Progenitor cell of endocrine pancreas (in vitro differentiated cells): ENCODE data around the gene C17orf78. TPM values are rescaled to one million over a fixed set of nuclear protein-coding genes. Genes with fewer than 3 reads are reported as not detected.

Experiments
- DNase-seq: peaks from one replicate; pipeline ENCODE4 v3.0.0; 2021; ENCODE audit warnings: low spot score; ENCODE audit not compliant: unreplicated experiment
- H3K27ac Mint-ChIP-seq: 2 replicates; pipeline ENCODE4 v1.8.0; 2021; ENCODE audit warnings: mild to moderate bottlenecking, moderate library complexity, mixed read lengths
- H3K27me3 Mint-ChIP-seq: 2 replicates; pipeline ENCODE4 v1.8.0; 2021; ENCODE audit warnings: mixed read lengths
- H3K36me3 Mint-ChIP-seq: 2 replicates; pipeline ENCODE4 v1.8.0; 2022; ENCODE audit warnings: mixed read lengths; ENCODE audit not compliant: insufficient read depth
- H3K4me1 Mint-ChIP-seq: 2 replicates; pipeline ENCODE4 v1.8.0; 2021; ENCODE audit warnings: low read depth, mixed read lengths
- H3K4me3 Mint-ChIP-seq: 2 replicates; pipeline ENCODE4 v1.8.0; 2021; ENCODE audit warnings: low read depth, mild to moderate bottlenecking, moderate library complexity, mixed read lengths
- H3K9me3 Mint-ChIP-seq: 2 replicates; pipeline ENCODE4 v1.8.0; 2021; ENCODE audit warnings: low read depth, mixed read lengths
- CTCF ChIP-seq: fragments of 200-600 bp; sonication (generic); IDR thresholded peaks from one replicate; pipeline ENCODE4 v1.5.0; 2021; ENCODE audit warnings: antibody characterized with exemption, mild to moderate bottlenecking; ENCODE audit not compliant: unreplicated experiment
- total RNA-seq: library from RNA; stranded (reverse); gene quantifications from 2 replicates; pipeline ENCODE4 v1.2.1, GENCODE V29; 2021

Gene C17orf78
- total RNA-seq, 1 donor from 2014 or later, result not detected

- peak overlapping the region; percentile 56 for H3K27ac Mint-ChIP-seq
Measured at GRCh38 chr17:37373530-37374159, 2.1 kb upstream of the C17orf78 start.

DNA sequence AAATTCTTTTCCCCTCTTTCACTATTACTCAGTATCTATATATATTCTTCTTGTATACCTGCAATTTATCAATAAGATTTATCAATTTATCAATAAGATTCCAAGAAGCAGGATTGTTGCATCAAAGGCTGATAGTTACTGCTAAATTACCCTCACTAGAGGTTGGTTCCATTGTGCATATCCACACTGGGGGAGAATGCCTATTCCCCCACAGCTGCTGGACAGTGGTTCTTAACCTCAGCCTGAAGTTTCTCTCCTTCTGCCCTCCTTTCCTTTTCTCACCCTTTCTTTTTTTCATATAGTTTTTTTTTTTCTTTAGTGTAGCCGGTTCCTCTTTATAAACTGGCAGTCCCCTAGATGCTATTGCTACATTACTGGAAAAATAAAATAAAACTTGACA, 6.3 kb downstream of the C17orf78 start:
- DNase-seq, result no peak
- no peak for TF ChIP-seq CTCF
- no peak overlapping the region for H3K4me3 Mint-ChIP-seq
- no peaks in the 10 kb centered on the region for H3K4me1 Mint-ChIP-seq
- no peaks in the 10 kb centered on the region for H3K36me3 Mint-ChIP-seq
- no peaks in the 10 kb centered on the region for H3K27me3 Mint-ChIP-seq
- no peaks in the 10 kb centered on the region for H3K9me3 Mint-ChIP-seq
- H3K27ac Mint-ChIP-seq, result peak overlapping the region; percentile 73

More at GRCh38 chr17:37373530-37374159, 2.1 kb upstream of the C17orf78 start:
- H3K9me3 Mint-ChIP-seq, result no peaks in the 10 kb centered on the region
- H3K27me3 Mint-ChIP-seq, result no peaks in the 10 kb centered on the region
- peak; percentile 35 for DNase-seq
- H3K4me3 Mint-ChIP-seq, result no peak overlapping the region
- TF ChIP-seq CTCF, result peak; percentile 95
- H3K36me3 Mint-ChIP-seq, result no peaks in the 10 kb centered on the region
- no peaks in the 10 kb centered on the region for H3K4me1 Mint-ChIP-seq

DNA sequence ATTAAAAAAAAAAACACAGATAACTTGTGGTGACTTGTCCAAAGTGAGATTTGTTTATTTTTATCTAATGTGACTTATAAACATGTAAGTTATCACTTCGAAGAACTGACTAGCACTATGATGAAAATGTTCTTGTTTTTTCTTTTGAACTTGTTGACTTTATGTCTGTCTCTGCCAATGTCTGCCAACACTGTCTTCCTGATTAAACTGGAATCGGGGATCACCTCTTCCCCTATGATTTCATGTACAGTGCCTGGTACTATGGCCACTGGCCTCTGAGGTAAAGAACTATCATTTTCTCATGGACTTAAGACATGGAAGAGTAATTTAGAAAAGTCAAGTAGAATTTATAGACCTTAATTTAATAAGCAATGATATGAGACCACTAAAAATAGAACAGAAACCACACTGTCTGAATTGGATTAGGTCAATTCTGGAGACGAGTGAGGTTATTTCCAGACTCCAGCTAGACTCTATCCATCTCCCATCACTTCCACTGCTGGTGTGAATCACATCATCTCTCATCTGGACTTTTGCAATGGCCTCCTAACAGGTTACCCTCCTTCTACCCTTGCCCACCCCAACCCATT, 8.9 kb downstream of the C17orf78 start:
- no peaks in the 10 kb centered on the region for H3K9me3 Mint-ChIP-seq
- no peak for TF ChIP-seq CTCF
- no peak for DNase-seq
- H3K27ac Mint-ChIP-seq, result no peak overlapping the region
- H3K4me1 Mint-ChIP-seq, result no peaks in the 10 kb centered on the region
- no peak overlapping the region for H3K4me3 Mint-ChIP-seq
- no peaks in the 10 kb centered on the region for H3K27me3 Mint-ChIP-seq
- no peaks in the 10 kb centered on the region for H3K36me3 Mint-ChIP-seq

DNA sequence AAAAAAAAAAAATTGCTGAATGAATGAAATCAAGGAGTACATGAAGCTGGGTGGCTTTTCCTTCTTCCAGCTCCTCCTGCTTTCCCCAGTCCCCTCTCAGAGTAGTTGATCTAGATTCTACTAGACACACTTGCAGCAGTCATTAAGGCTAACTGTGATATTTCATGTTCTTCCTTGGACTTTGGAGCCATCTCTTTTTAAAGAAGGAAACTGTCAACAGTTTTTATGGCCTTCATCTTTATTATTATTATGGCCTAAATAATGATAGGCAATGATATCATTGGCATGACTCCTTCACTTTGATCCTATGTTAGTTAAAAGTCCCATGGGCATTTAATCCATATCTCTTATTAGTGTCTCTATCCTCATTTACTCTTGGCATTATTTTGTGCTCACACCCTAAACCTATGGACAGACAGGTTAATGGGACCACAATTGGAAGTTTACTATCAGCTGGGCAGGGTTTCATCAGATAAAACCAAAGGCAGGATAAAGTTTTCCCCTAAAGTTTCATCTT, 9.7 kb downstream of the C17orf78 start:
- Mint-ChIP-seq H3K36me3 (no peaks in the 10 kb centered on the region), H3K4me1 (no peaks in the 10 kb centered on the region), H3K27ac (no peak overlapping the region), H3K4me3 (no peak overlapping the region), H3K27me3 (no peaks in the 10 kb centered on the region), H3K9me3 (no peaks in the 10 kb centered on the region)
- no peak for TF ChIP-seq CTCF
- no peak for DNase-seq

- Mint-ChIP-seq H3K27ac (no peak overlapping the region), H3K4me3 (no peak overlapping the region), H3K4me1 (no peaks in the 10 kb centered on the region), H3K36me3 (no peaks in the 10 kb centered on the region), H3K27me3 (no peaks in the 10 kb centered on the region), H3K9me3 (no peaks in the 10 kb centered on the region)
- no peak for DNase-seq
- TF ChIP-seq CTCF, result no peak
Measured at GRCh38 chr17:37386462-37386861, 10.7 kb downstream of the C17orf78 start.
